ENCODE data around the gene TMTC1.
A peak's percentile ranks its signal among the peaks of the same experiment; 100 is the strongest.
"Not testable (repeated sequence)": the region's sequence is repeated elsewhere in the genome, so short reads cannot be mapped to it uniquely, and the experiment has no call there.

Gene TMTC1

GRCh38 chr12:29656762-29657538 is 126.8 kb downstream of the TMTC1 start:
- DNase-seq, result no peak

GRCh38 chr12:29655861-29656260 is 127.9 kb downstream of the TMTC1 start:
- DNase-seq, result peak; percentile 37

DNA sequence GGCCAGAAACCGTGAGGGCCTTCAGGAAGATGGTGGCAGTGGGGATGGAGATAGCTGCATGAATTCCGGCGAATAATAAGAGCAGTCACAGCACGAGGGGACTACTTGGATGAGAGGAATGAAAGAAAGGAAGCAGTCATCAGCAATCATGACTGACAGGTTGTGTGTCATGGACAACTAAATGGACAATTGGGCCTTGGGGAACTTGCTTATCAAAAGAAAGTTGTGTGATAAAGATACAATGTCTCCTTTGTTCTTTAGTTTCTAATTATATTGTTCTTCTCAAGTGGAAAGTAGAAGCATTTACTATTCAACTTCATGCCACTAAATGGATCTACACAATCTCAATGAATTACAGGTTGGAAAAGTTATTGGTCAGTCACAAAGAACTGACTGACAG is 130.5 kb downstream of the TMTC1 start:
- no peak for DNase-seq

DNA sequence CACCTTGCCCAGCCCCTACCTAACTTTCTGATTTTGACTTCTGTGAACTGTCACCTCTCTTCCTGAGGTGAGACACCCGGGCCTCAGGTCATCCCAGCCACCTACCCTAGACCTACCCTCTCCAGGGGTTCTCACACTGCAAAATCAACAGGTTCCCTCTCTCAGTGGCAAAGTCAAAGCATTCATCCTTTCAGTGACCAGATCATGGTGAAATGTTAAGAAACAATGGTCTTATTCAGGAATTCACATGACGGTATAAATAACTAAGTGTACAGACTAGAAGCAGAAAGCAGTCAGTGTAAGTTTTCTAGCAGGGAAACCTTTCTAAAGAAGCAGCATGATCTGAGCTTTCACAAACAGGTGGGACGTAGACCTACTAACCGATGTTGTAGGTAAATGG is 133.4 kb downstream of the TMTC1 start:
- DNase-seq, result no peak

DNA sequence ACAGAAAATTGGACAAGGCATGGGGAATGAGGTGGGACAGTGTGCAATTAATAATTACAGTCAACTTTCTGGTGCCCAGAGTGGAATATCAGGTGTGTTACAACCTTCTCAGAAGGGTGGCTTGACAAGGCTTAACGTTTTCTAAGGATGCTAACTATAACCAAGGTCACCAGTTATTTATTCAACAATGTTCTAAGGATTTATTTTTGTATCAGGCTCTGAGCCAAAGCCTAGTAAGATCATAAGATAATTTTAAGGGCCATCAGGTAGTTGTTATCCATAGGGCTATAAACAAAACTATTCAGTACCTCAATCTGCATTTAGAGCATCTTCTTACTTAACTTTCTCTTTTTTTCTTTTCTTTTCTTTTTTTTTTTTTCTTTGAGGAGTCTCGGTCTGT is 134.0 kb downstream of the TMTC1 start:
- DNase-seq, result no peak

- no peak for DNase-seq
Observed at GRCh38 chr12:29644536-29645162, 139.1 kb downstream of the TMTC1 start.

- no peak for DNase-seq
Observed at GRCh38 chr12:29640589-29641345, 143.0 kb downstream of the TMTC1 start.

DNA sequence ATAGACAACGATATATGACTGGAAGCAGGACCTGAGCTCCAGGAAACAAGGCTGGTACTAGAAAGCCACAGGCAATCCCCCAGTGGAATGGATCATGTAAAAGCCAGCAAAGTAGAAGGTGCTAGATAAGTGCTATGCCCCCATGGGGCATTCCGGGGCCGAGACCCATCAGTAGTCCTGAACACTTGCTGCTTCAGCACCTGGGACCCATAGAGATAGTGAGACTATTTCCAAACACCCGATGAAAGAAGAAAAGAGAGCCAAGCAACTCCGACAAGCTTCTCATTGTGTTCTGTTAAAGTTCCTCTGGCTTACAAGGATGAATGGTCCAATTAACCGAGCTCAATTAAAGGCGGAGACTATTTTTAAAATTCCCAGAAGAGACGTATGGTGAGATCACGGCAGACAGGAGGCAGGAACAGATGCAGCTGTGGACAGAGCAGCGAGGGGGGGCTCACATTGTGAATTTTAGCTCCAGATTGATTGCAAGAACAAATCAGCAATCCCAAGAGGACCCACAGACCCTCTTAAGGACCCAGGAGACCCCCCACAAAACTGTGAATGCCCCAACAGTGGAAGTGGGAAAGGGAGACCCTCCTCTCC is 143.7 kb downstream of the TMTC1 start:
- DNase-seq, result no peak

GRCh38 chr12:29638528-29638927 is 145.2 kb downstream of the TMTC1 start:
- no peak for DNase-seq

GRCh38 chr12:29634057-29634456 is 149.7 kb downstream of the TMTC1 start:
- no peak for DNase-seq

GRCh38 chr12:29630164-29630563 is 153.6 kb downstream of the TMTC1 start:
- not testable (repeated sequence) for DNase-seq

DNA sequence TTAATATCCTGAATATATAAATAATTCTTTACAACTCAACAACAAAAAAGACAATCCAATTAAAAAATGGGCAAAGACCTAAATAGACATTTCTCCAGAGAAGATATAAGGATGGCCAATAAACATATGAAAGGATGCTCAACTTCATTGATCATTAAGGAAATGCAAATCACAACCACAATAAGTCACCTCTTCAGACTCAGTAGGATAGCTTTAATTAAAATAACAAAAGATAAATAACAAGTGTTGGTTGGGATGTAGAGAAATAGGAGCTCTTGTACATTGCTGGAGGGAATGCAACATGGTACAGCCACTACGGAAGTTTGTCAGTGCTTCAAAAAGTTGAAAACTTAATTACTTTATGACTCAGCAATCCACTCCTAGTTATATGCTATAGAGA is 156.5 kb downstream of the TMTC1 start:
- DNase-seq, result no peak

- no peak for DNase-seq
Observed at GRCh38 chr12:29625359-29625953, 158.3 kb downstream of the TMTC1 start.

DNA sequence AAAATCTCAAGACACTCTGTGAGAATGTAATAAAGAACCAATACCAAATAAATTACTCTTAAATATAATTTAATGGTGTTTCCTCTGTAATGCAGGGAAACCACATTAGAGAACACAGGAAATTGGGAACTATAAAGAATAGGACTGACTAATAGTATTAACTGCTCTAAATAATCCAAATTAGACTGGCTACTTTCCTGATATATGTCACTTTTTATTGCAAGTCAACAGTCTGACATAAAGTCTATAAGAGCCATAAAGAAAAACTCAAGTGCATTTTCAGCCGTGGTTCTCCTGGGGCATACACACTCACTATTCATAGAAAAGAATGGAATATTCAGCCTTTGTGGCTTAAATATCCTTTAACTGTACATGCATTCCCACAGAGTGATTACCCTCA is 161.5 kb downstream of the TMTC1 start:
- DNase-seq, result no peak

- no peak for DNase-seq
Observed at GRCh38 chr12:29620030-29620429, 163.7 kb downstream of the TMTC1 start.

GRCh38 chr12:29617407-29617803 is 166.3 kb downstream of the TMTC1 start:
- DNase-seq, result no peak

GRCh38 chr12:29616664-29617406 is 166.9 kb downstream of the TMTC1 start:
- no peak for DNase-seq

DNA sequence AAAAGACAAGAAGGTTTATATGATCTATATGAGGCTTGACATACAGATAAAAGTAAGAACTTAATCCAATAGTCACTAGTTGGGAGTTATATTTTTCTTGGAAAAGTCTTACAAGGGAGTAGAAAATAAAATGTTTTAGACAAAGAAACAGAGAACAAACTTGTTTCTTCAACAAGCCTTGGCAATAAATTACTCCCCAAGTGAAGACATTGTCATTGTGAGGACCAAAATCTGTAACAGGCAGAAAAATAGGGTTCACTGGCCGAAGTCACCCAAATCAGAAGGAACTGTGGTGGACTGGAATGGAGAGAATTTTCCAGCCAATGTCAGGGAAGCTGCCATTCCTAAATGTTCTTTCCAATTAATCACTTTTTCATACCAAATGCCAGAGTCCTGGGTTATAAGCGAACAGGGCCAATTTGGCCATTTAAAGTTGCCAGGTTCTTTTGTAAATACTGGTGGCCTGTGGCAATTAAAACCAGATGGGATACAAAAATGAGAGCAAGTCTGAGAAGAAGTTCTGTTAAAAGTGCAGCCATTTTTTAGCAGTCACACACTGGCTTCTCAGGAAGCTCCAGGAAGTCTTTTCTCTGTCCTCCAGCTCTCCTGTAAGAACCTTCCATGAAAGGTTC is 168.9 kb downstream of the TMTC1 start:
- DNase-seq, result no peak

DNA sequence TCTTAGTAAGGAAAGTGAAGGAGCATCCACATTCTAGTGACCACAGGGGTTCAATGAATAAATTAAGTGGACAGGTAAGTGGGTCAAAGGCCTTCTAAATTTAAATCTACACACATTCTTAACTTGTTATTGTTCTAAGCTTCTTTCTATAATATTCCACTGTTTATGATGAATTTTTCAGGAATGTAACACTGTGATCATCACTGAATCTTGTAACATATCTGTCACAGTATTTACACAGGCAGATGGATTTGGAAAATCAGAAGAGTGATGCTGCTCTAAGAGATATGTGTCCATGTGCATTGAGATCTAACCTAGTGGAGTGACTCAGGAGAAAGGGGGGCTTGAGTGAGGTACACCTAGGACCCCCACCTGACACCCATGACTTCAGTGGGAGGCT is 170.8 kb downstream of the TMTC1 start:
- DNase-seq, result no peak

- peak; percentile 17 for DNase-seq
Observed at GRCh38 chr12:29611906-29612305, 171.8 kb downstream of the TMTC1 start.

GRCh38 chr12:29610473-29611170 is 173.1 kb downstream of the TMTC1 start:
- peak; percentile 81 for DNase-seq
